HepG2 (cell line): ENCODE measurements around the gene GABBR2. TPM values are rescaled to one million over a fixed set of nuclear protein-coding genes. Genes with fewer than 3 reads are reported as not detected.

Source experiments
- ATAC-seq: fragments of 200-7000 bp; cut with Tn5 transposase; 3 replicates; pipeline ENCODE4 v1.9.1; 2020; ENCODE audit warnings: mild to moderate bottlenecking, moderate library complexity
- BruUV-seq: library from RNA; stranded (reverse); fragments of 400-500 nt; replicated peaks from 2 replicates; lab custom pipeline; 2021; lab: Mats Ljungman, UMichigan
- CTCF ChIA-PET: fragments of 300-600 bp; formaldehyde crosslinking; extraction: SDS; loops from one replicate; lab custom pipeline; 2021; ENCODE audit warnings: low total read pairs, inconsistent platforms, low intra/inter-chr PET ratio; lab: Yijun Ruan, JAX
- POLR2A ChIA-PET: fragments of 350-600 bp; sonication (Branson Sonifier 250); formaldehyde crosslinking; loops from one replicate; lab custom pipeline; 2020; ENCODE audit warnings: antibody characterized with exemption, inconsistent platforms; lab: Yijun Ruan, JAX
- DNase-seq: peaks from one replicate; pipeline ENCODE4 v3.0.0-alpha.2; 2015; ENCODE audit warnings: low spot score
- FAIRE-seq: peaks from 3 replicates; lab custom pipeline; 2011; peaks lifted over from hg19 to GRCh38; lab: Jason Lieb, UNC
- H2AFZ ChIP-seq: one replicate; pipeline ENCODE4 v1.6.1; 2011; ENCODE audit warnings: low read length, inconsistent platforms
- H3K27ac ChIP-seq: fragments of 300-600 bp; 3 replicates; pipeline ENCODE4 v1.8.0; 2011; ENCODE audit warnings: mixed run types, mild to moderate bottlenecking, mixed read lengths, low read length, inconsistent platforms; ENCODE audit not compliant: insufficient read depth; ENCODE audit errors: extremely low read length
- H3K27me3 ChIP-seq, 2 experiments: fragments of 200-600 bp in 1 of 2; 2 replicates in 1 of 2; 3 replicates in 1 of 2; pipeline versions ENCODE4 v1.6.0 to v1.8.0; 2011; ENCODE audit warnings: low read length in 2 of 2, mild to moderate bottlenecking in 2 of 2, moderate library complexity in 2 of 2, inconsistent platforms in 1 of 2; ENCODE audit not compliant: insufficient read depth in 2 of 2, control insufficient read depth in 1 of 2
- H3K36me3 ChIP-seq, 2 experiments: fragments of 200-600 bp in 1 of 2; replicated peaks in 1 of 2; 2 replicates in 1 of 2; 3 replicates in 1 of 2; pipeline versions ENCODE4 v1.5.1 to v1.8.0; 2011; ENCODE audit warnings: low read length in 2 of 2, inconsistent platforms in 1 of 2; ENCODE audit not compliant: insufficient read depth in 2 of 2, control insufficient read depth in 1 of 2
- H3K4me1 ChIP-seq: 2 replicates; pipeline ENCODE4 v1.5.1; 2012; ENCODE audit warnings: low read length, inconsistent platforms; ENCODE audit not compliant: insufficient read depth
- H3K4me2 ChIP-seq: 2 replicates; pipeline ENCODE4 v1.6.0; 2011; ENCODE audit warnings: low read depth, low read length, inconsistent platforms
- H3K4me3 ChIP-seq, 3 experiments: fragments of 200-600 bp in 1 of 3; sonication (generic), shearing (Covaris generic) in 1 of 3; replicated peaks in 1 of 3; 2 replicates each; pipeline ENCODE4 v1.5.1; 2011 to 2016; ENCODE audit warnings: low read length in 3 of 3, inconsistent platforms in 2 of 3, low read depth in 2 of 3, mild to moderate bottlenecking in 2 of 3, control low read depth in 1 of 3, mixed read lengths in 1 of 3; ENCODE audit not compliant: insufficient read depth in 1 of 3
- H3K79me2 ChIP-seq: one replicate; pipeline ENCODE4 v1.6.1; 2011; ENCODE audit warnings: low read length, inconsistent platforms; ENCODE audit not compliant: insufficient read depth
- H3K9ac ChIP-seq: 2 replicates; pipeline ENCODE4 v1.6.0; 2011; ENCODE audit warnings: mild to moderate bottlenecking, low read depth, low read length, inconsistent platforms; ENCODE audit not compliant: insufficient read depth
- H3K9me3 ChIP-seq: 2 replicates; pipeline ENCODE4 v1.5.1; 2012; ENCODE audit warnings: mild to moderate bottlenecking, low read length
- H4K20me1 ChIP-seq: 2 replicates; pipeline ENCODE4 v1.6.0; 2011; ENCODE audit warnings: inconsistent platforms, mild to moderate bottlenecking, low read length, moderate library complexity; ENCODE audit not compliant: insufficient read depth
- ARID5B ChIP-seq: IDR thresholded peaks from 2 replicates; pipeline ENCODE4 v1.4.0; 2020; ENCODE audit warnings: mild to moderate bottlenecking, missing genetic modification reagents
- CENPT ChIP-seq: sonication (generic); formaldehyde crosslinking; IDR thresholded peaks from 2 replicates; pipeline ENCODE4 v1.8.0; 2022; ENCODE audit warnings: low read depth, mild to moderate bottlenecking, moderate library complexity, missing genetic modification reagents
- MEF2D ChIP-seq: sonication (generic); formaldehyde crosslinking; IDR thresholded peaks from 2 replicates; pipeline ENCODE4 v1.5.1; 2020; ENCODE audit warnings: mild to moderate bottlenecking, missing genetic modification reagents
- RFX5 ChIP-seq: IDR thresholded peaks from 2 replicates; pipeline ENCODE4 v1.6.1; 2011; ENCODE audit warnings: low read depth, low read length, improper control_type of control experiment
- THAP9 ChIP-seq: sonication (generic); formaldehyde crosslinking; IDR thresholded peaks from 2 replicates; pipeline ENCODE4; 2020; ENCODE audit warnings: missing genetic modification reagents, mild to moderate bottlenecking, borderline replicate concordance
- WGBS: methylation state at CpG from one replicate; pipeline ENCODE4 v1.1.6; 2017; ENCODE audit warnings: low lambda C conversion rate; 5-methylcytosine and 5-hydroxymethylcytosine counted together
- in situ Hi-C: cut with HindIII; loops from 2 replicates; pipeline ENCODE4 v1.10.0; 2017; ENCODE audit warnings: low pct_unique_long_range_greater_than_20kb; ENCODE audit not compliant: extremely low pct_ligation_motif_present
- intact Hi-C: fragments of 100-400 bp; cut with micrococcal nuclease; formaldehyde crosslinking; loops from one replicate; pipeline ENCODE4 v1.10.0; 2022; ENCODE audit not compliant: unreplicated experiment
- polyA plus RNA-seq, 8 experiments: library from polyadenylated mRNA; depleted of rRNA in 3 of 8; stranded (reverse) in 7 of 8; unstranded in 1 of 8; fragments of >200 nt; fragmentation: Illumina TruSeq in 4 of 8; extraction: Trizol in 4 of 8; gene quantifications; 2 replicates each; pipeline versions ENCODE4 v1.2.1 to v1.2.3, GENCODE V29; 2011 to 2016; ENCODE audit warnings: low read depth in 4 of 8, missing spikeins in 1 of 8, mixed read lengths in 1 of 8; ENCODE audit not compliant: insufficient read depth in 1 of 8
- total RNA-seq, 5 experiments: library from RNA; depleted of rRNA; stranded (reverse); fragments of >200 nt; fragmentation: Illumina TruSeq; extraction: Trizol; gene quantifications; 2 replicates each; pipeline ENCODE4 v1.2.3, GENCODE V29; 2016; ENCODE audit warnings: low read depth in 1 of 5

Gene GABBR2
- total and polyA plus RNA-seq, 2 of the 13 experiments (the other 11 are each of a cell fraction or from before 2014, with no cell fraction given): 0.02 TPM; not detected in 1

- no peak overlapping the region for H3K27ac ChIP-seq
- no peak overlapping the region for H3K4me2 ChIP-seq
- H4K20me1 ChIP-seq: no peaks in the 10 kb centered on the region
- no peak for ATAC-seq
- no peak for DNase-seq
- no peak overlapping the region for H3K4me3 ChIP-seq
- no peaks in the 10 kb centered on the region for H3K4me1 ChIP-seq
- no peak overlapping the region for H2AFZ ChIP-seq
- in situ Hi-C loops: no loop called here
- POLR2A ChIA-PET: no interaction called here
- intact Hi-C loops: no loop called here
- no peak overlapping the region for H3K9ac ChIP-seq
- TF ChIP-seq RFX5 (no peak), ARID5B (CRISPR knock-in tag) (no peak), MEF2D (no peak), THAP9 (CRISPR knock-in tag) (no peak), CENPT (CRISPR knock-in tag) (no peak)
- H3K79me2 ChIP-seq: no peaks in the 10 kb centered on the region
- H3K9me3 ChIP-seq: no peaks in the 10 kb centered on the region
- H3K36me3 ChIP-seq: no peaks in the 10 kb centered on the region
- 36% methylated on average over 8 of the region's 8 CpGs for WGBS
- no peak for FAIRE-seq
- peaks cover 0 to 12% of the 10 kb centered on the region in 2 experiments; a peak in 3 of 5 replicates for H3K27me3 ChIP-seq
- CTCF ChIA-PET: no interaction called here
- no TSS peak for BruUV-seq
Measured at GRCh38 chr9:98303633-98304125, 405.1 kb downstream of the GABBR2 start.
